GM12872 (cell line): Measurements from ENCODE around the gene MRPS11.

Source experiments
- CTCF ChIP-seq: IDR thresholded peaks from 3 replicates; pipeline ENCODE4 v1.5.1; 2011; ENCODE audit warnings: low read depth, mild to moderate bottlenecking, low read length, moderate library complexity; ENCODE audit not compliant: insufficient read depth

Gene MRPS11

GRCh38 chr15:88504445-88504844 lies 36.9 kb downstream of the MRPS11 start:
- no peak for TF ChIP-seq CTCF

GRCh38 chr15:88505721-88506120 lies 38.2 kb downstream of the MRPS11 start:
- TF ChIP-seq CTCF: no peak

GRCh38 chr15:88506628-88507027 lies 39.1 kb downstream of the MRPS11 start:
- no peak for TF ChIP-seq CTCF

GRCh38 chr15:88509321-88509720 lies 41.8 kb downstream of the MRPS11 start:
- TF ChIP-seq CTCF: no peak

GRCh38 chr15:88509964-88510363 lies 42.5 kb downstream of the MRPS11 start:
- no peak for TF ChIP-seq CTCF

GRCh38 chr15:88511161-88511560 lies 43.7 kb downstream of the MRPS11 start:
- TF ChIP-seq CTCF: no peak

- TF ChIP-seq CTCF: no peak
Observed at GRCh38 chr15:88512078-88512477, 44.6 kb downstream of the MRPS11 start.

- TF ChIP-seq CTCF: no peak
Observed at GRCh38 chr15:88512601-88513000, 45.1 kb downstream of the MRPS11 start.
